SK-N-SH treated with all-trans-retinoic acid at 6 μM for 48 hours (cell line): ENCODE results near the gene RABGGTA.

Source experiments
- ATAC-seq: fragments of 200-7000 bp; cut with Tn5 transposase; 3 replicates; pipeline ENCODE4 v1.9.1; 2020; ENCODE audit warnings: mild to moderate bottlenecking, moderate library complexity
- ARNTL ChIP-seq: fragments of 450-650 bp; formaldehyde crosslinking; IDR thresholded peaks from 2 replicates; pipeline ENCODE4 v1.5.0; 2020; ENCODE audit warnings: low read depth, mild to moderate bottlenecking, moderate library complexity, borderline replicate concordance
- BACH2 ChIP-seq: fragments of 250-450 bp; sonication (Bioruptor Pico); IDR thresholded peaks from 2 replicates; pipeline ENCODE4 v1.9.0; 2021; ENCODE audit warnings: mild to moderate bottlenecking, borderline replicate concordance
- CREB5 ChIP-seq: fragments of 250-450 bp; sonication (Bioruptor Pico); IDR thresholded peaks from 2 replicates; pipeline ENCODE4 v1.5.1; 2020; ENCODE audit warnings: low read depth, mild to moderate bottlenecking, moderate library complexity
- CSDC2 ChIP-seq: fragments of 250-450 bp; sonication (Bioruptor Pico); IDR thresholded peaks from 2 replicates; pipeline ENCODE4 v1.5.0; 2020; ENCODE audit warnings: mild to moderate bottlenecking, moderate library complexity
- CSRNP3 ChIP-seq: fragments of 250-450 bp; sonication (Bioruptor Pico); IDR thresholded peaks from 2 replicates; pipeline ENCODE4 v1.5.1; 2021; ENCODE audit warnings: mild to moderate bottlenecking, moderate library complexity
- ESRRG ChIP-seq: fragments of 250-450 bp; sonication (Bioruptor Pico); IDR thresholded peaks from 2 replicates; pipeline ENCODE4 v1.6.1; 2021; ENCODE audit warnings: mild to moderate bottlenecking
- GLIS3 ChIP-seq: fragments of 250-450 bp; sonication (Bioruptor Pico); IDR thresholded peaks from 2 replicates; pipeline ENCODE4 v1.5.0; 2020; ENCODE audit warnings: mild to moderate bottlenecking, moderate library complexity
- ISL1 ChIP-seq: fragments of 250-450 bp; sonication (Bioruptor Pico); IDR thresholded peaks from 2 replicates; pipeline ENCODE4 v2.1.2; 2022; ENCODE audit warnings: mild to moderate bottlenecking, moderate library complexity
- OSR1 ChIP-seq: fragments of 250-450 bp; sonication (Bioruptor Pico); IDR thresholded peaks from 2 replicates; pipeline ENCODE4 v1.8.0; 2022; ENCODE audit warnings: moderate library complexity, mild to moderate bottlenecking, inconsistent platforms
- PATZ1 ChIP-seq: fragments of 250-450 bp; sonication (Bioruptor Pico); IDR thresholded peaks from 2 replicates; pipeline ENCODE4 v1.8.0; 2020; ENCODE audit warnings: mild to moderate bottlenecking, moderate library complexity, borderline replicate concordance
- POU6F1 ChIP-seq: fragments of 250-450 bp; sonication (Bioruptor Pico); IDR thresholded peaks from 2 replicates; pipeline ENCODE4 v1.8.0; 2021; ENCODE audit warnings: low read depth, mild to moderate bottlenecking, moderate library complexity, borderline replicate concordance
- PPARA ChIP-seq: fragments of 250-450 bp; sonication (Bioruptor Pico); IDR thresholded peaks from 2 replicates; pipeline ENCODE4 v1.5.0; 2020; ENCODE audit warnings: mild to moderate bottlenecking, borderline replicate concordance
- RARB ChIP-seq: fragments of 250-450 bp; sonication (Bioruptor Pico); IDR thresholded peaks from 2 replicates; pipeline ENCODE4 v1.8.0; 2021; ENCODE audit warnings: mild to moderate bottlenecking, moderate library complexity
- SNAI2 ChIP-seq: fragments of 250-450 bp; sonication (Bioruptor Pico); IDR thresholded peaks from 2 replicates; pipeline ENCODE4 v1.5.0; 2020; ENCODE audit warnings: mild to moderate bottlenecking, moderate library complexity
- TCF4 ChIP-seq: fragments of 250-450 bp; sonication (Bioruptor Pico); IDR thresholded peaks from 2 replicates; pipeline ENCODE4 v1.8.0; 2021; ENCODE audit warnings: mild to moderate bottlenecking, moderate library complexity, borderline replicate concordance
- TOX ChIP-seq: fragments of 250-450 bp; sonication (Bioruptor Pico); IDR thresholded peaks from 2 replicates; pipeline ENCODE4 v1.8.0; 2021; ENCODE audit warnings: mild to moderate bottlenecking, moderate library complexity, borderline replicate concordance
- TSHZ2 ChIP-seq: fragments of 250-450 bp; sonication (Bioruptor Pico); IDR thresholded peaks from 2 replicates; pipeline ENCODE4 v1.5.0; 2020; ENCODE audit warnings: mild to moderate bottlenecking, moderate library complexity
- ZC3H10 ChIP-seq: fragments of 250-450 bp; sonication (Bioruptor Pico); IDR thresholded peaks from 2 replicates; pipeline ENCODE4 v1.5.1; 2021; ENCODE audit warnings: mild to moderate bottlenecking, moderate library complexity
- ZFP3 ChIP-seq: fragments of 250-450 bp; sonication (Bioruptor Pico); IDR thresholded peaks from 2 replicates; pipeline ENCODE4 v1.5.0; 2020; ENCODE audit warnings: mild to moderate bottlenecking, moderate library complexity
- ZFP30 ChIP-seq: fragments of 450-650 bp; formaldehyde crosslinking; IDR thresholded peaks from 2 replicates; pipeline ENCODE4 v1.5.0; 2022; ENCODE audit warnings: mild to moderate bottlenecking, moderate library complexity
- ZNF565 ChIP-seq: fragments of 450-650 bp; formaldehyde crosslinking; conservative IDR thresholded peaks from 2 replicates; pipeline ENCODE4 v1.5.0; 2020; ENCODE audit warnings: low read depth, mild to moderate bottlenecking, moderate library complexity
- ZNF70 ChIP-seq: fragments of 450-650 bp; formaldehyde crosslinking; IDR thresholded peaks from 2 replicates; pipeline ENCODE4 v1.5.0; 2020; ENCODE audit warnings: mild to moderate bottlenecking, moderate library complexity
- ZNF8 ChIP-seq: fragments of 450-650 bp; formaldehyde crosslinking; IDR thresholded peaks from 2 replicates; pipeline ENCODE4 v1.5.0; 2020; ENCODE audit warnings: mild to moderate bottlenecking, moderate library complexity

Gene RABGGTA

GRCh38 chr14:24283796-24284460 lies 12.5 kb upstream of the RABGGTA start:
- ATAC-seq, result no peak
- no peak for TF ChIP-seq TOX
- TF ChIP-seq OSR1, result no peak
- TF ChIP-seq ARNTL (CRISPR knock-in tag), result no peak
- TF ChIP-seq SNAI2, result no peak
- no peak for TF ChIP-seq ZFP3 (CRISPR knock-in tag)

- ATAC-seq, result no peak
- TF ChIP-seq CSDC2 (CRISPR knock-in tag), result no peak
- TF ChIP-seq CREB5 (CRISPR knock-in tag), result no peak
- no peak for TF ChIP-seq ZFP30 (CRISPR knock-in tag)
- TF ChIP-seq GLIS3, result no peak
- TF ChIP-seq ZFP3 (CRISPR knock-in tag), result no peak
- no peak for TF ChIP-seq ZNF8
- no peak for TF ChIP-seq TCF4
- TF ChIP-seq OSR1, result no peak
- no peak for TF ChIP-seq TOX
- TF ChIP-seq PPARA (CRISPR knock-in tag), result no peak
- TF ChIP-seq POU6F1 (CRISPR knock-in tag), result no peak
- TF ChIP-seq ZC3H10 (CRISPR knock-in tag), result no peak
- TF ChIP-seq RARB (CRISPR knock-in tag), result no peak
- TF ChIP-seq TSHZ2, result no peak
- no peak for TF ChIP-seq ZNF565
- TF ChIP-seq ISL1 (CRISPR knock-in tag), result no peak
- no peak for TF ChIP-seq PATZ1 (CRISPR knock-in tag)
- TF ChIP-seq BACH2 (CRISPR knock-in tag), result no peak
Observed at GRCh38 chr14:24282736-24283135, 11.3 kb upstream of the RABGGTA start.

GRCh38 chr14:24281636-24282035 lies 10.2 kb upstream of the RABGGTA start:
- TF ChIP-seq TSHZ2 (no peak), ARNTL (CRISPR knock-in tag) (no peak), POU6F1 (CRISPR knock-in tag) (no peak), SNAI2 (no peak), ZC3H10 (CRISPR knock-in tag) (no peak), CSRNP3 (CRISPR knock-in tag) (no peak), CREB5 (CRISPR knock-in tag) (no peak), ZNF8 (no peak), ESRRG (CRISPR knock-in tag) (no peak), ZNF70 (CRISPR knock-in tag) (no peak), OSR1 (no peak), RARB (CRISPR knock-in tag) (no peak), PPARA (CRISPR knock-in tag) (no peak)
- ATAC-seq, result no peak
